Parathyroid adenoma (tissue), 2 donors: ENCODE measurements around the gene RASL11A.

Experiments
- H2AFZ ChIP-seq: fragments of 300-600 bp; sonication (generic); one replicate; pipeline ENCODE4 v1.7.0; 2017; ENCODE audit warnings: antibody characterized with exemption, mild to moderate bottlenecking
- H3K27ac ChIP-seq: fragments of 300-600 bp; sonication (generic); one replicate; pipeline ENCODE4 v1.7.0; 2017
- H3K27me3 ChIP-seq: fragments of 300-600 bp; sonication (generic); one replicate; pipeline ENCODE4 v1.7.0; 2017; ENCODE audit warnings: low read length; ENCODE audit not compliant: control insufficient read depth, insufficient read depth
- H3K36me3 ChIP-seq: fragments of 300-600 bp; sonication (generic); one replicate; pipeline ENCODE4 v1.7.0; 2017; ENCODE audit warnings: low read length; ENCODE audit not compliant: control insufficient read depth, insufficient read depth
- H3K4me1 ChIP-seq: fragments of 300-600 bp; sonication (generic); one replicate; pipeline ENCODE4 v1.7.0; 2017; ENCODE audit warnings: control low read depth
- H3K4me2 ChIP-seq: fragments of 300-600 bp; sonication (generic); one replicate; pipeline ENCODE4 v1.7.0; 2017; ENCODE audit warnings: low read length
- H3K4me3 ChIP-seq: fragments of 300-600 bp; sonication (generic); one replicate; pipeline ENCODE4 v1.7.0; 2017; ENCODE audit warnings: low read depth, low read length
- H3K79me2 ChIP-seq: fragments of 300-600 bp; sonication (generic); one replicate; pipeline ENCODE4 v1.7.0; 2017; ENCODE audit warnings: control low read depth
- H3K9ac ChIP-seq: fragments of 300-600 bp; sonication (generic); one replicate; pipeline ENCODE4 v1.7.0; 2017; ENCODE audit warnings: mild to moderate bottlenecking
- H3K9me3 ChIP-seq: fragments of 300-600 bp; sonication (generic); one replicate; pipeline ENCODE4 v1.7.0; 2017; ENCODE audit warnings: low read length; ENCODE audit not compliant: control insufficient read depth
- CTCF ChIP-seq: fragments of 300-600 bp; sonication (generic); IDR thresholded peaks from one replicate; pipeline ENCODE4 v1.7.0; 2017; ENCODE audit warnings: antibody characterized with exemption, mild to moderate bottlenecking
- donor health status: primary hyperparathyroidism.

Gene RASL11A

GRCh38 chr13:27280009-27280656 is 9.5 kb downstream of the RASL11A start:
- TF ChIP-seq CTCF = no peak
- no peaks in the 10 kb centered on the region for H3K27me3 ChIP-seq
- no peak overlapping the region for H2AFZ ChIP-seq
- no peaks in the 10 kb centered on the region for H3K79me2 ChIP-seq
- H3K4me2 ChIP-seq = no peak overlapping the region
- H3K9me3 ChIP-seq = no peaks in the 10 kb centered on the region
- H3K4me3 ChIP-seq = no peak overlapping the region
- H3K9ac ChIP-seq = no peak overlapping the region
- no peaks in the 10 kb centered on the region for H3K36me3 ChIP-seq
- H3K27ac ChIP-seq = no peak overlapping the region
- H3K4me1 ChIP-seq = no peaks in the 10 kb centered on the region

- Histone ChIP-seq H3K27me3 (no peaks in the 10 kb centered on the region), H2AFZ (no peak overlapping the region), H3K79me2 (no peaks in the 10 kb centered on the region), H3K9me3 (no peaks in the 10 kb centered on the region), H3K4me3 (no peak overlapping the region), H3K36me3 (no peaks in the 10 kb centered on the region), H3K4me2 (no peak overlapping the region), H3K9ac (no peak overlapping the region), H3K27ac (no peak overlapping the region), H3K4me1 (no peaks in the 10 kb centered on the region)
- TF ChIP-seq CTCF = no peak
Observed at GRCh38 chr13:27280841-27281240, 10.2 kb downstream of the RASL11A start.

- Histone ChIP-seq H3K4me2 (no peak overlapping the region), H3K36me3 (no peaks in the 10 kb centered on the region), H3K4me3 (no peak overlapping the region), H3K27me3 (no peaks in the 10 kb centered on the region), H2AFZ (no peak overlapping the region), H3K27ac (no peak overlapping the region), H3K9ac (no peak overlapping the region), H3K4me1 (no peaks in the 10 kb centered on the region), H3K79me2 (no peaks in the 10 kb centered on the region), H3K9me3 (no peaks in the 10 kb centered on the region)
- TF ChIP-seq CTCF = no peak
Observed at GRCh38 chr13:27281420-27281819, 10.8 kb downstream of the RASL11A start.

GRCh38 chr13:27283906-27284493 is 13.4 kb downstream of the RASL11A start:
- H3K9ac ChIP-seq = no peak overlapping the region
- H3K4me2 ChIP-seq = no peak overlapping the region
- H3K9me3 ChIP-seq = no peaks in the 10 kb centered on the region
- no peak overlapping the region for H3K27ac ChIP-seq
- no peaks in the 10 kb centered on the region for H3K79me2 ChIP-seq
- H3K4me3 ChIP-seq = no peak overlapping the region
- no peak for TF ChIP-seq CTCF
- H2AFZ ChIP-seq = no peak overlapping the region
- no peaks in the 10 kb centered on the region for H3K4me1 ChIP-seq
- H3K27me3 ChIP-seq = no peaks in the 10 kb centered on the region
- H3K36me3 ChIP-seq = no peaks in the 10 kb centered on the region

- no peak overlapping the region for H3K9ac ChIP-seq
- H2AFZ ChIP-seq = no peak overlapping the region
- H3K4me3 ChIP-seq = no peak overlapping the region
- H3K4me2 ChIP-seq = no peak overlapping the region
- H3K36me3 ChIP-seq = no peaks in the 10 kb centered on the region
- H3K79me2 ChIP-seq = no peaks in the 10 kb centered on the region
- H3K9me3 ChIP-seq = no peaks in the 10 kb centered on the region
- no peak overlapping the region for H3K27ac ChIP-seq
- no peak for TF ChIP-seq CTCF
- H3K4me1 ChIP-seq = no peaks in the 10 kb centered on the region
- H3K27me3 ChIP-seq = no peaks in the 10 kb centered on the region
Observed at GRCh38 chr13:27288392-27288791, 17.8 kb downstream of the RASL11A start.
